ENCODE measurements around the gene ITGB3. TPM values are rescaled to one million over a fixed set of nuclear protein-coding genes. Genes with fewer than 3 reads are reported as not detected.
"Not testable (repeated sequence)": the region's sequence is repeated elsewhere in the genome, so short reads cannot be mapped to it uniquely, and the experiment has no call there.

The ITGB3 gene
- total RNA-seq, 4 donors from 2014 or later: 22.1 to 58.7 (median 53.8) TPM

DNA sequence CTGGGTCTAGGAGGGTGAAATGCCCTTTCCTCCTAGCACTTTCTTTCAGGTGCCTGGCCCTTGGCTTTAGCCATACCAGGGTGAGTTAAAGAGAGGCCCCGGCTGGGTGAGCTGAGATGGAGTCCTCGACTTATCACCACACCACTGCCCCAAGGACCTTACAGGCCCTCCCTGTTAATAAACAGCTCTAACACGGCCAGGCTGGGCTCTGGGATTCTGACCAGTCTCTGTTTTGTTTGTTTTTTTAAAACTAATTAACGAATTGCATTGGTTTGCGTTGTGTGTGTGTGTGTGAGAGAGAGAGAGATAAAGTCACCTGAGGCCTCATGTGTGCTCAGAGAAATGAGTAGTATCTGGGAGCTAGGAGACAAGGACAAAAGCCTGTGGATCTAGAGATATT lies 30.2 kb upstream of the ITGB3 start:
- peaks cover 0 to 40% (median 16%) of the 10 kb centered on the region in 3 donors for H3K4me1 ChIP-seq
- no peak for ATAC-seq
- H3K36me3 ChIP-seq: no peaks in the 10 kb centered on the region
- TF ChIP-seq EP300 (IDR thresholded peaks at IDR 0.05): no peak
- no peak for TF ChIP-seq POLR2AphosphoS5 (IDR thresholded peaks at IDR 0.05)
- no peak for TF ChIP-seq CTCF (IDR thresholded peaks at IDR 0.05)
- TF ChIP-seq POLR2A (IDR thresholded peaks at IDR 0.05): no peak
- 88 to 93% methylated on average over 3 of the region's 5 CpGs for WGBS, 2 donors (ENCODE audit: low coverage in 1 of 2)
- peak overlapping the region in 3 of 4 donors; percentile 72 to 82 (median 79) for H3K27ac ChIP-seq
- no peaks in the 10 kb centered on the region for H3K27me3 ChIP-seq
- no peaks in the 10 kb centered on the region for H3K9me3 ChIP-seq
- H3K4me3 ChIP-seq: no peak overlapping the region

GRCh38 chr17:47224077-47224476 lies 29.6 kb upstream of the ITGB3 start:
- not testable (repeated sequence) for H3K4me3 ChIP-seq, H3K9me3 ChIP-seq, ATAC-seq, H3K27me3 ChIP-seq, H3K36me3 ChIP-seq
- Histone ChIP-seq H3K4me1 (peaks cover 0 to 41% (median 16%) of the 10 kb centered on the region in 3 donors), H3K27ac (peak overlapping the region in 3 of 4 donors; percentile 72 to 82 (median 79))
- WGBS, 2 donors (ENCODE audit: low coverage in 1 of 2): 84 to 90% methylated on average over 2 of the region's 2 CpGs

- Histone ChIP-seq H3K27me3 (no peaks in the 10 kb centered on the region), H3K36me3 (no peaks in the 10 kb centered on the region), H3K4me1 (peaks cover 0 to 50% (median 20%) of the 10 kb centered on the region in 3 donors), H3K9me3 (no peaks in the 10 kb centered on the region), H3K27ac (peak overlapping the region; percentile 72 to 82 (median 76)), H3K4me3 (no peak overlapping the region)
- no peak for ATAC-seq
- WGBS, 2 donors (ENCODE audit: low coverage in 1 of 2): 43% methylated on average over 1 of the region's 1 CpG; no CpG with 5 or more reads in 1 of the 2 donors
- TF ChIP-seq POLR2AphosphoS5 (IDR thresholded peaks at IDR 0.05): no peak
- TF ChIP-seq POLR2A (IDR thresholded peaks at IDR 0.05): no peak
- TF ChIP-seq EP300 (IDR thresholded peaks at IDR 0.05): no peak
Measured at GRCh38 chr17:47224966-47225365, 28.7 kb upstream of the ITGB3 start.

DNA sequence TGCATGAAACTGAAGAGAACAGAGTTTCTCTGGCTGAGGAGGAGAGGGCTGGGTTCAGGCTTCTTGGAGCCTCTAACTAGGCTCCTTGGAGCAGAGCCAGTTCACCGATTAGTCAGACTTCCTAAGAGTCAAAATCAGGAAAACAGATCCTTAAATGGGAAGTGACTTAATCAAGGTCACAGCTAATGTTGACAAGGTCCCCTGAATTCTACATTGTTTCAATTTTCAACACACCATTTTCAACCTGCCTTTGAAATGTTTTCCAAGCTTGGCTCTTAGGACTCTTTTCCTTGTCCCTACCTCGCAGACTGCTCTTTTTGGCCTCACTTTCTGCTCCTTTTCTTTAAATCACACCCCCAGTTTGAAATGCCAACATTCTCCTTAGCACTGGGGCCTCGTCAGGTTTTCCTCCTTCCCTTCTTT lies 28.2 kb upstream of the ITGB3 start:
- H3K36me3 ChIP-seq: no peaks in the 10 kb centered on the region
- H3K4me3 ChIP-seq: no peak overlapping the region
- ATAC-seq: peak; percentile 79
- H3K4me1 ChIP-seq: peaks cover 0 to 55% (median 24%) of the 10 kb centered on the region in 3 donors
- 6 to 11% methylated on average over 3 of the region's 3 CpGs for WGBS, 2 donors (ENCODE audit: low coverage in 1 of 2)
- H3K27me3 ChIP-seq: no peaks in the 10 kb centered on the region
- H3K27ac ChIP-seq: peak overlapping the region; percentile 72 to 82 (median 76)
- TF ChIP-seq CTCF (IDR thresholded peaks at IDR 0.05): no peak
- TF ChIP-seq EP300 (IDR thresholded peaks at IDR 0.05): no peak
- TF ChIP-seq POLR2AphosphoS5 (IDR thresholded peaks at IDR 0.05): peak; percentile 74
- no peak for TF ChIP-seq POLR2A (IDR thresholded peaks at IDR 0.05)
- H3K9me3 ChIP-seq: no peaks in the 10 kb centered on the region

- no peak overlapping the region for H3K4me3 ChIP-seq
- 100% methylated on average over 1 of the region's 2 CpGs for WGBS, 2 donors (ENCODE audit: low coverage in 1 of 2)
Measured at GRCh38 chr17:47225911-47226688, 27.5 kb upstream of the ITGB3 start.

More at GRCh38 chr17:47225911-47226688, 27.5 kb upstream of the ITGB3 start:
- Histone ChIP-seq H3K9me3 (no peaks in the 10 kb centered on the region), H3K36me3 (no peaks in the 10 kb centered on the region), H3K4me1 (peaks cover 0 to 60% (median 25%) of the 10 kb centered on the region in 3 donors), H3K27me3 (no peaks in the 10 kb centered on the region), H3K27ac (peak overlapping the region; percentile 72 to 82 (median 76))
- TF ChIP-seq CTCF (IDR thresholded peaks at IDR 0.05) (no peak), POLR2AphosphoS5 (IDR thresholded peaks at IDR 0.05) (no peak), POLR2A (IDR thresholded peaks at IDR 0.05) (no peak), EP300 (IDR thresholded peaks at IDR 0.05) (no peak)
- ATAC-seq: no peak

Data from gastroesophageal sphincter (tissue), 4 donors.